ENCODE results near the gene TNNC2. TPM values are rescaled to one million over a fixed set of nuclear protein-coding genes. Genes with fewer than 3 reads are reported as not detected.

Gene TNNC2
- total and polyA plus RNA-seq, 2 donors (not counting 3 experiments of a cell fraction or from before 2014, with no cell fraction given) = 0.26 TPM; not detected in 1

- BruUV-seq (replicated peaks) = no TSS peak
- ChIA-PET POLR2A (no interaction called here), CTCF (interaction anchor here (1.0 to 1.9 kb wide), 3 partner anchors 18 to 118 kb away, joined by 3 to 5 read pairs (median 5); no protein-coding TSS in a partner anchor)
Observed at GRCh38 chr20:45852326-45852725, 25.2 kb upstream of the TNNC2 start.

More at GRCh38 chr20:45852326-45852725, 25.2 kb upstream of the TNNC2 start:
- DNase-seq (ENCODE audit: low read depth, low spot score) (no peak), FAIRE-seq (no peak)
- H3K27me3 ChIP-seq (ENCODE audit: control insufficient read depth in 2 of 2, insufficient read depth in 2 of 2, low read length in 2 of 2) = no peaks in the 10 kb centered on the region
- no peak overlapping the region for H3K4me2 ChIP-seq (ENCODE audit: insufficient read depth, low read length)
- H3K9me3 ChIP-seq (replicated peaks; ENCODE audit: control insufficient read depth, insufficient read depth, low read length) = no peaks in the 10 kb centered on the region
- H2AFZ ChIP-seq (ENCODE audit: low read depth, low read length) = no peak overlapping the region
- no peak overlapping the region for H3K27ac ChIP-seq (ENCODE audit: insufficient read depth, low read depth, low read length)
- peaks cover 5% of the 10 kb centered on the region for H3K4me1 ChIP-seq (ENCODE audit: control insufficient read depth, extremely low read depth, insufficient read depth, low read length)
- no peaks in the 10 kb centered on the region for H3K9me1 ChIP-seq (replicated peaks; ENCODE audit: control insufficient read depth, extremely low read depth, insufficient read depth, low read length)
- intact Hi-C loops (cut with micrococcal nuclease) (no loop called here), dilution Hi-C loops (cut with MboI; ENCODE audit: extremely low pct_ligation_motif_present, low sequenced_read_pairs) (no loop called here)
- no peak overlapping the region for H3K9ac ChIP-seq (replicated peaks; ENCODE audit: extremely low read depth, insufficient read depth, low read length)
- no peak for TF ChIP-seq EZH2 (IDR thresholded peaks at IDR 0.05; ENCODE audit: borderline replicate concordance, low read depth, low read length, severe bottlenecking)
- no peak for TF ChIP-seq POLR2AphosphoS5 (IDR thresholded peaks at IDR 0.05; ENCODE audit: insufficient read depth, low read depth, low read length)
- no peak for TF ChIP-seq MYC (IDR thresholded peaks at IDR 0.05; ENCODE audit: low read depth, low read length)
- no peak for TF ChIP-seq MAX (IDR thresholded peaks at IDR 0.05; ENCODE audit: insufficient read depth, insufficient read length)
- TF ChIP-seq CTCF (IDR thresholded peaks at IDR 0.05; ENCODE audit: extremely low read depth in 1 of 2, insufficient read depth in 1 of 2, low read depth in 1 of 2, low read length in 2 of 2) = no peak
- no peak for TF ChIP-seq FOS (IDR thresholded peaks at IDR 0.05; ENCODE audit: borderline replicate concordance, insufficient read depth, low read length)
- TF ChIP-seq GATA2 (IDR thresholded peaks at IDR 0.05; ENCODE audit: insufficient read depth, insufficient read length, low read depth, low read length) = no peak
- TF ChIP-seq POLR2A (IDR thresholded peaks at IDR 0.05; ENCODE audit: low read depth, low read length) = no peak
- TF ChIP-seq JUN (IDR thresholded peaks at IDR 0.05; ENCODE audit: borderline replicate concordance, insufficient read depth, insufficient read length, low read depth) = no peak
- no peak overlapping the region for H3K4me3 ChIP-seq (replicated peaks in 1 of 3; ENCODE audit: insufficient read depth in 1 of 3, low read depth in 1 of 3, low read length in 3 of 3)
- H3K79me2 ChIP-seq (ENCODE audit: control insufficient read depth, insufficient read depth, low read length) = peaks cover 9% of the 10 kb centered on the region
- peaks cover 0 to 6% of the 10 kb centered on the region in 2 experiments for H3K36me3 ChIP-seq (ENCODE audit: control insufficient read depth in 2 of 2, extremely low read depth in 1 of 2, insufficient read depth in 2 of 2, low read length in 2 of 2)
- no peaks in the 10 kb centered on the region for H4K20me1 ChIP-seq (replicated peaks; ENCODE audit: control insufficient read depth, extremely low read depth, insufficient read depth, low read length)

Measured in endothelial cell of umbilical vein (primary cell).